H9 (cell line): ENCODE measurements around the gene ZNF609. TPM values are rescaled to one million over a fixed set of nuclear protein-coding genes. Genes with fewer than 3 reads are reported as not detected.

Experiments used
- DNase-seq: peaks from one replicate; pipeline ENCODE4 v3.0.0-alpha.2; 2017
- H2AFZ ChIP-seq: one replicate; pipeline ENCODE4 v1.6.1; 2013; ENCODE audit warnings: mild to moderate bottlenecking, low read length, control low read depth, moderate library complexity
- H2AK5ac ChIP-seq: 2 replicates; pipeline ENCODE4 v1.6.1; 2013; ENCODE audit warnings: low read length, control low read depth, mixed read lengths; ENCODE audit not compliant: insufficient read length
- H2BK120ac ChIP-seq: one replicate; pipeline ENCODE4 v1.6.1; 2013; ENCODE audit warnings: low read depth, mild to moderate bottlenecking, low read length, control low read depth, inconsistent platforms; ENCODE audit not compliant: poor library complexity, severe bottlenecking
- H2BK12ac ChIP-seq: 2 replicates; pipeline ENCODE4 v1.6.1; 2013; ENCODE audit warnings: low read length, control low read depth, mixed read lengths, low read depth; ENCODE audit not compliant: insufficient read length
- H2BK15ac ChIP-seq: 2 replicates; pipeline ENCODE4 v1.6.1; 2013; ENCODE audit warnings: low read depth, low read length, control low read depth
- H2BK20ac ChIP-seq: one replicate; pipeline ENCODE4 v1.6.1; 2013; ENCODE audit warnings: low read depth, mild to moderate bottlenecking, low read length, control low read depth, inconsistent platforms; ENCODE audit not compliant: poor library complexity, severe bottlenecking
- H2BK5ac ChIP-seq: 2 replicates; pipeline ENCODE4 v1.6.1; 2013; ENCODE audit warnings: low read length, control low read depth, mixed read lengths; ENCODE audit not compliant: insufficient read length
- H3K14ac ChIP-seq: 2 replicates; pipeline ENCODE4 v1.6.1; 2013; ENCODE audit warnings: low read length, control low read depth; ENCODE audit not compliant: insufficient read depth
- H3K18ac ChIP-seq: 2 replicates; pipeline ENCODE4 v1.6.1; 2013; ENCODE audit warnings: low read depth, mild to moderate bottlenecking, mixed read lengths, low read length, control low read depth; ENCODE audit not compliant: insufficient read length
- H3K23ac ChIP-seq: 2 replicates; pipeline ENCODE4 v1.6.1; 2013; ENCODE audit warnings: low read length, control low read depth, mixed read lengths, low read depth; ENCODE audit not compliant: insufficient read length
- H3K23me2 ChIP-seq: 2 replicates; pipeline ENCODE4 v1.6.1; 2013; ENCODE audit warnings: low read depth, mild to moderate bottlenecking, mixed read lengths, low read length, control low read depth; ENCODE audit not compliant: insufficient read length, poor library complexity, severe bottlenecking
- H3K27ac ChIP-seq: 2 replicates; pipeline ENCODE4 v1.5.1; 2013; ENCODE audit warnings: low read length, control low read depth, mixed read lengths, low read depth; ENCODE audit not compliant: insufficient read length
- H3K27me3 ChIP-seq: 2 replicates; pipeline ENCODE4 v1.6.1; 2013; ENCODE audit warnings: low read length, control low read depth, inconsistent platforms; ENCODE audit not compliant: insufficient read depth
- H3K4ac ChIP-seq: 2 replicates; pipeline ENCODE4 v1.6.1; 2013; ENCODE audit warnings: low read depth, mild to moderate bottlenecking, control low read depth, inconsistent platforms, low read length, moderate library complexity
- H3K4me1 ChIP-seq: 2 replicates; pipeline ENCODE4 v1.6.1; 2013; ENCODE audit warnings: low read length, control low read depth, inconsistent platforms; ENCODE audit not compliant: insufficient read depth
- H3K4me2 ChIP-seq: 2 replicates; pipeline ENCODE4 v1.6.1; 2013; ENCODE audit warnings: low read length, control low read depth, mixed read lengths; ENCODE audit not compliant: insufficient read length, insufficient read depth
- H3K56ac ChIP-seq: 2 replicates; pipeline ENCODE4 v1.6.1; 2013; ENCODE audit warnings: low read depth, mild to moderate bottlenecking, mixed read lengths, low read length, control low read depth; ENCODE audit not compliant: insufficient read length
- H3K79me1 ChIP-seq: 2 replicates; pipeline ENCODE4 v1.6.1; 2013; ENCODE audit warnings: low read depth, mild to moderate bottlenecking, moderate library complexity, low read length, control low read depth, inconsistent platforms; ENCODE audit not compliant: insufficient read depth, poor library complexity, severe bottlenecking
- H3K79me2 ChIP-seq: 2 replicates; pipeline ENCODE4 v1.6.1; 2013; ENCODE audit warnings: low read length, control low read depth, inconsistent platforms; ENCODE audit not compliant: insufficient read depth
- H3K9ac ChIP-seq: 2 replicates; pipeline ENCODE4 v1.6.1; 2013; ENCODE audit warnings: low read length, control low read depth, mixed read lengths; ENCODE audit not compliant: insufficient read length; ENCODE audit errors: extremely low read depth
- H3K9me3 ChIP-seq: one replicate; pipeline ENCODE4 v1.6.1; 2013; ENCODE audit warnings: low read depth, low read length, inconsistent platforms; ENCODE audit not compliant: control insufficient read depth
- H3T11ph ChIP-seq: one replicate; pipeline ENCODE4 v1.6.1; 2013; ENCODE audit warnings: mild to moderate bottlenecking, low read length, control low read depth, inconsistent platforms
- H4K20me1 ChIP-seq: one replicate; pipeline ENCODE4 v1.6.1; 2013; ENCODE audit not compliant: control insufficient read depth, insufficient read length, insufficient read depth
- H4K5ac ChIP-seq: 2 replicates; pipeline ENCODE4 v1.6.1; 2013; ENCODE audit warnings: low read depth, mild to moderate bottlenecking, mixed read lengths, low read length, control low read depth; ENCODE audit not compliant: insufficient read length
- H4K8ac ChIP-seq: replicated peaks from 2 replicates; pipeline ENCODE4 v1.6.1; 2013; ENCODE audit warnings: low read length, control low read depth, mixed read lengths, low read depth; ENCODE audit not compliant: insufficient read length
- H4K91ac ChIP-seq: 2 replicates; pipeline ENCODE4 v1.6.1; 2013; ENCODE audit warnings: low read depth, mild to moderate bottlenecking, moderate library complexity, mixed read lengths, low read length, control low read depth; ENCODE audit not compliant: insufficient read length
- H3K27ac Mint-ChIP-seq, 3 experiments: 2 replicates in 2 of 3; 3 replicates in 1 of 3; pipeline ENCODE4 v1.8.0; 2020 to 2021; ENCODE audit warnings: mixed read lengths in 3 of 3, mild to moderate bottlenecking in 1 of 3, moderate library complexity in 1 of 3
- H3K27me3 Mint-ChIP-seq: 2 replicates; pipeline ENCODE4 v1.8.0; 2021; ENCODE audit warnings: low read depth, mild to moderate bottlenecking, moderate library complexity, mixed read lengths
- H3K36me3 Mint-ChIP-seq, 3 experiments: 2 replicates in 2 of 3; 3 replicates in 1 of 3; pipeline ENCODE4 v1.8.0; 2020 to 2021; ENCODE audit warnings: low read depth in 3 of 3, mixed read lengths in 3 of 3; ENCODE audit not compliant: insufficient read depth in 1 of 3
- H3K4me1 Mint-ChIP-seq, 2 experiments: 2 replicates each; pipeline ENCODE4 v1.8.0; 2020; ENCODE audit warnings: mixed read lengths in 2 of 2
- H3K4me3 Mint-ChIP-seq, 2 experiments: 2 replicates in 1 of 2; 3 replicates in 1 of 2; pipeline ENCODE4 v1.8.0; 2020 to 2021; ENCODE audit warnings: mild to moderate bottlenecking in 2 of 2, mixed read lengths in 2 of 2, moderate library complexity in 1 of 2
- H3K9me3 Mint-ChIP-seq, 2 experiments: 2 replicates in 1 of 2; 3 replicates in 1 of 2; pipeline ENCODE4 v1.8.0; 2020; ENCODE audit warnings: mild to moderate bottlenecking in 2 of 2, mixed read lengths in 2 of 2, moderate library complexity in 1 of 2
- total RNA-seq: library from RNA; stranded (reverse); gene quantifications from 2 replicates; pipeline ENCODE4 v1.2.1, GENCODE V29; 2021
- TF ChIP-seq, protein P1 (sequence below): fragments of 200-600 bp; sonication (generic); conservative IDR thresholded peaks from 3 replicates; pipeline ENCODE4 v1.8.0; 2021; ENCODE audit warnings: antibody characterized with exemption, mild to moderate bottlenecking

ZNF609 gene
- total RNA-seq, 1 experiment from 2014 or later = 45.3 TPM

- H3K9me3 Mint-ChIP-seq = no peaks in the 10 kb centered on the region
- no peak overlapping the region for H3K18ac ChIP-seq
- no peak overlapping the region for H4K5ac ChIP-seq
- H3K56ac ChIP-seq = no peak overlapping the region
- H2BK120ac ChIP-seq = no peak overlapping the region
- no peaks in the 10 kb centered on the region for H3K23me2 ChIP-seq
- H3K36me3 Mint-ChIP-seq = peaks cover 4 to 21% (median 10%) of the 10 kb centered on the region in 3 experiments; a peak in 4 of 7 replicates
- no peak overlapping the region for H3K23ac ChIP-seq
- H4K91ac ChIP-seq = no peak overlapping the region
- H2BK12ac ChIP-seq = no peak overlapping the region
- H3K27ac Mint-ChIP-seq = no peak overlapping the region; a peak in 1 of 7 replicates
- H4K8ac ChIP-seq = no peak overlapping the region
- TF ChIP-seq, protein P1, sequence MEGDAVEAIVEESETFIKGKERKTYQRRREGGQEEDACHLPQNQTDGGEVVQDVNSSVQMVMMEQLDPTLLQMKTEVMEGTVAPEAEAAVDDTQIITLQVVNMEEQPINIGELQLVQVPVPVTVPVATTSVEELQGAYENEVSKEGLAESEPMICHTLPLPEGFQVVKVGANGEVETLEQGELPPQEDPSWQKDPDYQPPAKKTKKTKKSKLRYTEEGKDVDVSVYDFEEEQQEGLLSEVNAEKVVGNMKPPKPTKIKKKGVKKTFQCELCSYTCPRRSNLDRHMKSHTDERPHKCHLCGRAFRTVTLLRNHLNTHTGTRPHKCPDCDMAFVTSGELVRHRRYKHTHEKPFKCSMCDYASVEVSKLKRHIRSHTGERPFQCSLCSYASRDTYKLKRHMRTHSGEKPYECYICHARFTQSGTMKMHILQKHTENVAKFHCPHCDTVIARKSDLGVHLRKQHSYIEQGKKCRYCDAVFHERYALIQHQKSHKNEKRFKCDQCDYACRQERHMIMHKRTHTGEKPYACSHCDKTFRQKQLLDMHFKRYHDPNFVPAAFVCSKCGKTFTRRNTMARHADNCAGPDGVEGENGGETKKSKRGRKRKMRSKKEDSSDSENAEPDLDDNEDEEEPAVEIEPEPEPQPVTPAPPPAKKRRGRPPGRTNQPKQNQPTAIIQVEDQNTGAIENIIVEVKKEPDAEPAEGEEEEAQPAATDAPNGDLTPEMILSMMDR = no peak
- no peak overlapping the region for H2BK5ac ChIP-seq
- DNase-seq = no peak
- no peak overlapping the region for H3K27ac ChIP-seq
- no peak overlapping the region for H3K4ac ChIP-seq
- no peaks in the 10 kb centered on the region for H3K9me3 ChIP-seq
- H3K27me3 Mint-ChIP-seq = no peaks in the 10 kb centered on the region
- no peak overlapping the region for H2AFZ ChIP-seq
- no peaks in the 10 kb centered on the region for H3K79me2 ChIP-seq
- H2AK5ac ChIP-seq = no peak overlapping the region
- H3K4me2 ChIP-seq = no peak overlapping the region
- H2BK20ac ChIP-seq = no peak overlapping the region
- no peak overlapping the region for H3K4me3 Mint-ChIP-seq
- no peaks in the 10 kb centered on the region for H4K20me1 ChIP-seq
- H3K4me1 Mint-ChIP-seq = peaks cover 4 to 7% of the 10 kb centered on the region in 2 experiments; a peak in 1 of 4 replicates
- H3T11ph ChIP-seq = no peak overlapping the region
- no peaks in the 10 kb centered on the region for H3K27me3 ChIP-seq
- no peak overlapping the region for H2BK15ac ChIP-seq
- H3K79me1 ChIP-seq = peaks cover 6% of the 10 kb centered on the region
- no peak overlapping the region for H3K9ac ChIP-seq
- no peaks in the 10 kb centered on the region for H3K4me1 ChIP-seq
- no peak overlapping the region for H3K14ac ChIP-seq
Observed at GRCh38 chr15:64485796-64486195, 25.4 kb downstream of the ZNF609 start.
